Activated CD8-positive, alpha-beta memory T cell treated with anti-CD3 and anti-CD28 coated beads for 1 hour (primary cell): ENCODE data around the gene TMEM212.

Experiments
- DNase-seq, 2 donors: peaks; one replicate each; pipeline ENCODE4 v3.0.0-alpha.2; 2020; ENCODE audit warnings: low read depth in 1 of 2; ENCODE audit errors: extremely low read depth in 1 of 2

TMEM212 gene

DNA sequence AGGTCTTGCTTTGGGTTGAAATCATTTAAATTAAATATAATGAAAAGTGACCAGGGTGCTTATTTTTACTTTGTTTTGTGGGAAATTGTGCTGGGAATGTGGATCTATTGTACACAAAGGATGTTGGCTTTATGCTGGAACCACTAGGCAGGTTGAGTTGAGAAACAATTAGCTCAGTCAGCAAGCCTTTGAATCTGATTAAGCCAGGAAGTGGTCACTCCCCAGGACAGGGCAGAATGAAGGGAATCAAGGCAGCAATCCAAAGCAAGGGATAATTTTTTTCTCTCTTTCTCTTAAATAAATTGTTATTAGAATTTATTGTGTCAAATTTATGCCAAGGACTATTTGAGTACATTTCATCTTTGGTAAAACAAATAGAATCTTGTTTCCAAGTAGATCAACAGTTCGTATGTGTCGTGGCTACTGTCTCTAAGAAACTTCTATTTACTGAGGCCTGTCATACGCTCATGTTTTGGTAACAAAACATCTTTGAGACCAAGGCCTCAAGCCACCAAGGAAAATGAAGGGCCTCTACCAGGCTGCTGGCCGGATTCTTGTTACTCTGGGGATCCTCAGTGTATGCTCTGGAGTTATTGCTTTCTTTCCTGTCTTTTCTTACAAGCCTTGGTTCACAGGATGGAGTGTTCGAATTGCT is at the start of gene TMEM212:
TMEM212 (plus strand) TSS at position 486 of the 655 bp plus-strand sequence; CDS start at position 521, 35 bp downstream.
- no peak for DNase-seq

DNA sequence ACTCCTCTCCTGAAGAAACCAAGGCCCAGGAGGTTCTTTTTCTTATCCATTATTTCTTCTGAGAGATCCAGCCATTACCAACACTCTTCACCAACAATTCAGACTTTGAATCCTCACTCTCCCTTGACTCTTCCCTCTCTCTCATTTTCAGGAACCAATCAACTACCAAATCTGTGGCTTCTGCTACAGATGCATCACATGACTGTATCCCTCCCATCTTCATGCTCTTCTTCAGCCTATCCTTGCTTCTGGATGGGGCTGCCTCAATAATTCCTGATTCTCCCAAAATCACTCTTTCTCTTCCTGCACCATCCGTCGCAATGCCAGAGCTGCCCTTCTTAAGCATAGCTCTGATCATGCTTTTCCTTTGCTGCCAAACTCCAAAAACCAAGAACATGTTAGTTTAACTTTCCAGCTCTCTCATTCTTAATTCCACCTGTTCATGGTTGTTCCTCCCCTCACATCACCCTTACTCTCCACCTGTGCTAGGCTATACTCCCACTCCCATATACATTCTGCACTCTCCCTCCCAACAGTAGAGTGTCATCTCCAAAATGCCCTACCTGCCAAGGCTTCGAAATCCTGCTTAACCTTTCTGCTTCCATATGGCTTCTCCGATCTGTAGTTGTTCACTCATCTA is 46.4 kb upstream of the TMEM212 start:
- no peak for DNase-seq

DNA sequence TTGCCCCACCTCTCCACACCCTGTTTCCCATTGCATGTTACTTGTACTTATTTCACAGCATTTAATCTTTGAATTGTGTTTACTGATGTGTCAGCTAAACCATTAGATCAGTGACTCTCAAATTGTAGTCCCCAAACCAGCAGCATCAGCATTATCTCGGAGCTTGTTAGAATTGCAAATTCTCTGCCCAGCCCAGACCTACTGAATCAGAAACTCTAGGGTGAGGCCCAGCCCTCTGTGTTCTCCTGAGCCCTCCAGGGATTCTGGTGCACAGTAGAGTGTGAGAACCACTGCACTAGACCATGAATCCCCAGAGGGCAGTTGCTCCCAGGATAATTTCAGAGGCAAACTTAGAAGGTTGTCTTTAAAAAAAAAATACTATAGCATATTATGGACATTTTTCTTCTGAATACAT is 45.9 kb upstream of the TMEM212 start:
- no peak for DNase-seq

DNA sequence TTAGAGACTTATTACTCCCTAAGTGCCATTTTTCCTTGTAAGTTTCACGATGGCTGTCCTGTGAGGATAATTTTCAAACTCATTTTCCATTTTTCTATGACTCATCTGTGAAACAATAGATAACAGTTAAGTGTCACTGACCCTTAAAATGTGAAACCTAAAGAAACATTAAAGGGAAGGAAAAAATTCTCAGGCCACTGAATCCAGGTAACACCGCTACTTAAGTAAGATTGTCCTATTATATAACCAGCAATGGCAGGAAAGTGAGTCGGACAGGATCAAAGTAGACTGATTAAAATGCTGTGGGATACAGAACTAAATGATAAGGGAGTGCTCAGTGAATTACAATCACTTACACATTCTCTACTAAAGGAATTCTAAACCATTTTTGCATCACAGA is 45.3 kb upstream of the TMEM212 start:
- no peak for DNase-seq

DNA sequence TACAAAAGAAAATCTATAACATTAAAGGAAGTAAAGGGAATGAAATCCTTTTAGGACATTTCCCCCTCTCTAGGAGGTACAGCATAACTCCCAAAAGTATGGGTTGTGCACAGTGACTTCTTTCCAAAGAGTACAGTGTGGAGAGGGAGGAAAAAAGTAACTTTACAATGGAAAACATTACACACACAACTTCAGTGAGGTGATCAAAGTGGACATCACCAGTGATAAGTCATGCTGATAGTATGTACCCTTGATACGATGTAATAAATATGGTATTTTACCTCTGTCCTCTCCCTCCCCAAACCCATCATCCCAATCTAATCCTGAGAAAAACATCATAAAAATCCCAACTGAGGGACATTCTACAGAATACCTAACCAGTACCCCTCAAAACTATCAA is 43.6 kb upstream of the TMEM212 start:
- DNase-seq: no peak

DNA sequence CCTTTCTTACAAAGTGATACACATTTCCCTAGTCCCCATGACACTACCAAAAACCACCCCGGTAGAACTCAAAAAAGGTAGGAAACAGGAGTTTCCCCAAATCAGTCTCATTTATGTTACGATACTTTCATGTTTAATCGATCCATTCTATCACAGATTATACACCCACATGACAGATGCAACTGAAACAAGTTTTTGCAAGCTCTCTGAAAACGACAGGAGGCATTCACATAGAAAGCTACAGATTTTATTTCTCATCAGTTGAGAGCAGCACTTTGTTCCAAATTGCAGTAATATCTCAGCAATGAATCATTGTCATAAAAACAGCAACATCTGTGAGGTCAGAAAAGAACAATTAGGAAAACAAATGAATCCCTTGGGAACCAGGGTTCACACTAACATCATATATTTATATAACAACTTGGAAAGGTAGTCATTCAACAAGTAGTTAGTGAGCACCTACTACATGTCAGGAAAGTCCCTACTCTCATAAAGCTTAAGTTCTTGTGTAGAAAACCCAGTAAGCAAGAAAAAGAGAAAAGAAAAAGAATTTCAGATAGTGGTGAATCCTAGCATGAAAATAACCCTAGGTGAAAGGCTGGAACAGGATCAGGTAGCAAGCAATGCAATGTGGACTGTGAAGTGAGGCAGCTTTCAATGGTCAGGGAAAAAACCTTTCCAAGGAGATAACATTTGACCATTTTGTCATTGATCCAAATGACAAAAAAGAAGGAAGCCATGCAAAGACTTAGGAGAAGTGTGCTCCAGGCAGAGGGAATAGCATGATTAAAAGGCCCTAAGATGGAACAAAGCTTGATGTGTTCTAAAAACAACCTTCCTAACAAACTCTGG is 41.2 kb upstream of the TMEM212 start:
- DNase-seq: no peak

DNA sequence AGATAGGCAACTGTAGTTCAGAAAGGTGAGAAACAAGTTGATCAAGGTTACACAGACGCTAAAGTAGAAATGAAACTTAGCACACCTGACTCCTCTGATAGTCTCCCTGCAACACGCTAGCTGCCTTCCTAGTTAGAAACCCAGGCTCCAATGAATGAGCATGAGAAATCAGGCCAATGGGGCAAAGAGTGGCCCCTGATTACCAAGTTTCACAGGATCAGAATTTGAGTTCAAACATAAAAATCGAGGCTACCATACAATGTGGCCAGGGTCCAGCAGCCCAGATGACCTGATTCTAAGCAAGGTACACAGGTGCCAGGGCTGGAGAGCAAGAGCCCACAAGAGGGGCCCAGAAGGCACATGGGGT is 40.6 kb upstream of the TMEM212 start:
- no peak for DNase-seq

DNA sequence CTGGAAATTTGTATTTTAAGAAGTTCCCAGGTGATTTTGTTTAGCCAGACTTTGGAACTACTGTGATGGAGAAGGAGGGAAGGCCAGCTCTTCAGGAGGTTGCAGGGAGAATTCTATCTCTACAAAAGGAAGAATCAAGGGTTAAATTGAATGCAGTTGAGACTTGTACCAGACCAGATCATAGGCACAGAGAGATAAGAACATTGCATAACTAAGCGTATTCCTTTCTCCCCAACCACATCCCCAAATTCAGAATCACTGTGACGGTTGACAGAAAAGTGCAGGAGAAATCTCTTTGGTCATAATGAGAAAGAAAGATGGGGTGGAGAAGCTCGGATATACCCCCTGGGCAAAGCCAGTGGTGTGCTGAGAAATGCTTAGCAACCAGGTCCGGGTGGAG is 40.1 kb upstream of the TMEM212 start:
- DNase-seq: no peak

DNA sequence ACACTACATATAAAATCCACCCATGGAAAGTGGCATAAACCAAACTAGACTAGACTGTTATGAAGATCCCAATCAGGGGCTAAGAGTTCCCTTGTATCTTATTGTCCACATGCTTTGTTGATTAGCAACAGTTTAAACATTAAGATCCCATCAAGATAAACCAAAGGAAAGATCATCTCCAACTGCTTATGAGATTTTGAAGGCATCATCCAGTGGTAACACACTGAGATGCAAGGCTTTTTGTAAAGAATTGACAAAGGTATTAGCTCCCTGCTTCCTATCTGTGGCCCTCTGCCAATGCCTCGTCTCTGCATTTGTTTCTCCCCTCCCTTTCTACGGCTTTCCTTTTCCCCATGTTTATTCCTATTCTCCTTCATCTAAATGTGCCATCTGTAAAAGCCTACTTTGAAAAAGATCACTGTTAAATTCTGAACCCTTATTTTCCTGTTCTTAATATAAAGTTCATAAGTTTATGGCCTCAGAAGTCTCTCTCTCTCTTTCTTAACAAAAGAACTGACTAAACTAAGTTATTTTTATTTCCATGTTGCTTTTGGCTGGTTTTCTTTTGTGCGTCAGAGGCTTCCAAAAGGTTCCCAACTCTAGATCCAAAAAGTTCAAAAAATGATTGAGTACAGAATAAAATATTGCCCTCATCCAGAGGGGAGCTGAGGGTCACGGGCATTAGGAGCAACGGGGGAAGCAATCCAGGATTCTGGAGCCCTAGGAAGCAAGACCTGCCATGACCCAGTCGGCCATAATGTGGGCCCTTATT is 38.3 kb upstream of the TMEM212 start:
- no peak for DNase-seq

DNA sequence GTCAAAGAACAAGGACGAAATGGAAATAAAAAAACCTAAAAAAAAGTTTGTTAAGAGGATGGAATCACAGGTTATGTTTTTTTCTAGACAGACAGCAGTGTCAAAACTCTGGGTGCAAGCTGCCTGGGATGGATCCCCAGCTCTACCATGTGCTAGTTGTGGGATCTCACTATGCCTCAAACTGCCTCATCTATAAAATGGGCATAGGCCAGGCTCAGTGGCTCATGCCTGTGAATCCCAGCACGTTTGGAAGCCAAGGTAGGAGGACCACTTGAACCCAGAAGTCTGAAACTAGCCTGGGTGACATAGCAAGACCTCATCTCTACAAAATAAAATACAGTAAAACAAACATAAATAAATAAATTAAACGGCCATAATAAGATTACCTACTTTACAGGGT is 37.5 kb upstream of the TMEM212 start:
- no peak for DNase-seq

DNA sequence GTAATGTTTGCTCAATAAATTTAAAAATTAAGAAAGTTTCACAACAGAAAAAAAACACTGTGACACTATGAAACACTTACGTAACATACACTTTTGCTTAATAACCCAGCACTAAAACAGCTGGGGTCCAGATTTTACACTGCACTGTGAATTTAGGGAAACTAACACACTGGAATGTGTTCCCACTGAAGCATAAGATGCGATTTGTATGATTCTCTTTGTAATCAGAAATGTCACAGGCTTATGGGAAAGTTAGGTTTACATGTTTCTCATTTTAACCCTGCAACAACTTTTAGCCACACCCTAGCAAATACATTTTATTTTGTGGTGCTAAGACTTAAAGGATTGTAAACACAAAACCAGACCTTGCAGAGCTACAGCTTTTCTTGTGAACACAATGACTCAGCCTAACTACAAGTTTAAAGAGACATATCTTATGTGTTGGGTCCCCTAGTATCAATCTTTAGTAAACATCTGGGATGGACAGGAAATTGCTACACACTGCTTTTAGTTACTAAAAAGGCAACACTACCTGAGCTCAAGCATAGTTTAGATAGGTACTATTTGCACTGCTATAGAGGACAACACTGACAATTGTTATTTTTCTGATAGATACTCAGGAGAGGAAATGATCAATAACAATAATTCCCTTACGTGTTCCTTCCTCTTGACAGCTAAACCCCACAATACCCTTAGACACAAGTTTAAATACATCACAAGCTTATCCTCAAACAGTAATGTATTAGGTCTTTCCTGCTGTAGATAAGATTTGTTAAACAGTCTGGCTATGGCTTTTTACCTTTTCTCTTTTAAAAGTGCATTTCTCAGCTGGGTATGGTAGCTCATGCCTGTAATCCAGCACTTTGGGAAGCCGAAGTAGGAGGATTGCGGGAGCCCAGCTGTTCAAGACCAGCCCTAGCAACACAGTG is 36.7 kb upstream of the TMEM212 start:
- no peak for DNase-seq

DNA sequence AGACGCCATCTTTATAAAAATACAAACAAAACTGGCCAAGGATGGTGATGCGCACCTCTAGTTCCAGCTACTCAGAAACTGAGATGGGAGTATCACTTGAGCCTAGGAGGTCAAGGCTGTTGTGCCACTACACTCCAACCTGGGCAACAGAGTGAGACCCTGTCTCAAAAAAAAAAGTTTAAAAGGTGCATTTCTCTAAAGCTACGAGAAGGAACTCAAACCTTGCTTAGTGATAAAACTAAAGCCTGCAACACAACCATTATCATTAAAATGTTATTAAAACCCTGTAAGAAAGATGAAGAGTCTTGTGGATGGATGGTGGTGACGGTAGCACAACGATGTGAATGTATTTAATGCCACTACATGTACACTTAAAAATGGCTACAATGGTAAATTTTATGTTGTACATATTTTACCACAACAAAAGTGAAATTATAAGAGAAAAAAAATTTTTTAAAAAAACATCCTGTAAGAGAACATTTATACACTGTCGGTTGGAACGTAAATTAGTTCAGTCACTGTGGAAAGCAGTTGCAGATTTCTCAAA is 35.9 kb upstream of the TMEM212 start:
- no peak for DNase-seq

DNA sequence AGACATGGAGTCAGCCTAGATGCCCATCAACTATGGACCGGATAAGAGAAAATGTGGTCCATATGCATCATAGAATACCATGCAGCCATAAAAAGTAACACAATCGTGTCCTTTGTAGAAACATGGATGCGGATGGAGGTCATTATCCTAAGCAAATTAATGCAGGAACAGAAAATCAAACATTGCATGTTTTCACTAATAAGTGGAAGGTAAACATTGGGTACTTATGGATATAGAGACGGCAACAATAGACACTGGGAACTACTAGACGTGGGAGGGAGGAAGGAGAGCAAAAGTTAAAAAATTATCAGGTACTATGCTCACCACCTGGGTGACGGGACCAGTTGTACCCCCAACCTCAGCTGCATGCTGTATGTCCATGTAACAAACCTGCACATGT is 35.3 kb upstream of the TMEM212 start:
- DNase-seq: no peak

DNA sequence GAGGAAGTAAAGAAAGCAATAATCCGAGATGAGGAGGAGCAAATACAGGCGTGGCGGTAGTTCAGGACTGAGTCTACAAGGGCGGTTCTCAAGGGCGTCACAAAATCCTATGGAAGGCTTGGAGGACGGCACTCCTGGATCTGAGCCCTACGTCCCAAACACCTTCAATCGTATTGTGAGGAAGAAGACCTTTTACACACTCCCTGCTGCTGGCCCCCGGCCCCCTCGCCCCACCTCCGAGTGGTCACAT is 33.6 kb upstream of the TMEM212 start:
- no peak for DNase-seq

DNA sequence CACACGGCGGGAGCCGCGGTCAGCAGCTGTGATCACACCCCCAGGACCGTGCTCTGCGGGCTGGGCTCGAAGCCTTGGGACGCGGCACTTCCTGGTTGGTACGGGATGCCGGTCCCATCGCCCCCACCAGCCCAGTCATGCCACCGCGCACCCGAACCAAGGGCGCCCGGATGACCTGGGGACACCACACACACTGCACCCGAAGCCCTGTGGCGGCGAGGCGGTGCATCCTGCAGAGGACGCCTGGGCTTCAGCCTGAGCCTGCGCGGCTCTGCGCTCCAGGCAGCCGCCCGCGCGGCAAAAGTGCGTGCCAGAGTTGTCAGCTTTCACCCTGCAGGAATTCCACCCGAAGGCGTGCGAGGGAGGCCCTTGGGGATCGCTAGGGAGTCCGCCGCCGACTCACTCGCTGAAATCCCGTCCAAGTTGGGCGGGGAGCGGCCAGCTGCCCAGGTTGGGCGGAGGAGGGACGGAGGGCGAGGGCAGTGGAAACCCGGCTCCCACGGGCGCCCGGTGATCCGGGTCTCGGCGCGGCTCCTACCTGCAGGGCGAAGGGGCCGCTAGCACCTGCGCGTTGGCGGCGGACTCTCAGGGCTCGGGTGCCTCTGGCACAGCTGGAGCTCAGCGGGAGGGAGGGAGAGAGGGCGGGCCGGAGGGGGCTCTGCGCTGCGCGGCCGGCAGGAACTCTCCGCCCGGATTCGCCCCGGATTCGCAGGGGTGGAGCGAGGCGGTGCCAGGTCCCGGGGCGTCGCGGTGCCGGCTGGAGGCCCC is 33.1 kb upstream of the TMEM212 start, which contains the start of gene PLD1:
PLD1 (minus strand) TSS at position 623 of the 768 bp plus-strand sequence. CDS start 72,432 bp downstream, outside the sequence.
- peak in 1 of 2 donors; percentile 23 for DNase-seq

DNA sequence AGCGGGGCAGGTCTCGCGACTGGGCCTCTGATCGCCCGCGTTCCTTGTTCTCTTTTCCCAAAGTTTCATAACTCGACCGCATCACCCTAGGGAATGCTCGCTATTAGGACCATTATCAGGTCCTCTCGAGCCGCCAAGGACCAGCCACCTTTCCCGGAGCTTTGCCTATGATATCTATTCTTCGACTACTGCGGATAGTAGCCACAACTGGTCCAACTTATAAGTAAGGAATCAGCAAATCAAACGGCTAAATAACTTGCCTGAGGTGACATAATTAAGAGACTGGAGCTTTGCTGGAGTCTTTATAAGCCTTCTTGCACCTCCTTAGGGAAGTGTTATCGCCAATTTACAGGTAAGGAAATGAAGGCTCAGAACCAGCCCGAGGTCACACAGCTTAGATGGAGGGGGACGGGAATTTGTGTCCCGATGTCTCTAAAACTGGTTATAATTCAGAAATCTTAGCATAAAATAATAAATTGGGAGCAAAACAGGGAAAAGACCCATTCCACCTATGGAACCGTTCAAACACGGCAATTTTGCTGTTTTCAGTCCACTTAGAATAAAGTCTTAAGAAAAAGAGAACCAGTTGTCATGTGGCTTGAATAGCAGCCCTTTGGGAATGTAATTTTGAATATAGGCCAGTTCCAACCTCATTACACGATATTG is 32.4 kb upstream of the TMEM212 start:
- DNase-seq: no peak

DNA sequence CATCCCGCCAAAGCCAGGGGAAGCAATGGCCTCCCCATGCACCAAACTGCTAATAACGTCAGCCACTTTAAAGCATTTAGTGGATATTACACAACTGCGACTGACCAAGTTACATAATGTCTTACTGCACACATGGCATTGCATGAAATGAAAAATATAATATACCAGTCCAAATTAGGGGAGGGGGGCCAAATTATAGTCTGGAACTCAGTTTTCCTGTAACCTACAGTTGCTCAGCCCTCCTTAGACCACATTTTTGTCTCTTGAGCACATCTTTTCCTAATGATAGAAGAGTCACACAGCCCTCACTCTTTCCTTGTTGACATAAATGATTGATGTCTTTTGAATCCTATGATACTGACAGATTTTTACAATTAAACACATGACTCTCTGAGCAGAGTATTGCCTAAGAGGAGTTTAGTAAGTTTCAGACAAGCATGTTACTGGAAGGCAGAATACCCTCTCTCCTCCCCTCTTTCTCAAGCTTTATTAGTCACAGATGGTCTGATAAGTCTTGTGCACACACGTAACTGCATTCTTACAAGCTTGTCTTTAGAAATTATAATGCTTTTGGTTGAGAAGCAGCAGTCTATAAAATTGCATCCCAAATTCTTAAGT is 31.7 kb upstream of the TMEM212 start:
- no peak for DNase-seq

DNA sequence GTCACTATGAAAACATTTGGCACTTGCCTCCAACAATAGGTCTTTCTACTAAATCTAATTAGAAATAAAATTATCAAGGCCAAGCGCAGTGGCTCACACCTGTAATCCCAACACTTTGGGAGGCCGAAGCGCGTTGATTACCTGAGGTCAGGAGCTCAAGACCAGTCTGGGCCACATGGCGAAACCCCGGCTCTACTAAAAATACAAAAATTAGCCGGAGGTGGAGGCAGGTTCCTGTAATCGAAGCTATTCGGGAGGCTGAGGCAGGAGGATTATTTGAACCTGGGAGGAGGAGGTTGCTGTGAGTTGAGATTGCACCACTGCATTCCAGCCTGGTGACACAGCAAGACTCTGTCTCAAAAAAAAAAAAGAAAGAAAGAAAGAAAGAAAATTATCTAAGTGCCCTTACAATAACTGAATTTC is 31.2 kb upstream of the TMEM212 start:
- DNase-seq: no peak
